Spleen (tissue), 11 donors: Measurements from ENCODE around the gene FOXD1. TPM values are rescaled to one million over a fixed set of nuclear protein-coding genes. Genes with fewer than 3 reads are reported as not detected.

Experiments
- DNase-seq: peaks from one replicate; pipeline ENCODE4 v3.0.0-alpha.2; 2020
- H3K27ac ChIP-seq, 8 donors: fragments of 200-600 bp; sonication (generic) in 7 of 8; 1 replicate in 4 of 8; 2 replicates in 4 of 8; pipeline versions ENCODE4 v1.5.0 to v1.8.0; 2016 to 2021; ENCODE audit warnings: inconsistent platforms in 4 of 8, mild to moderate bottlenecking in 4 of 8, moderate library complexity in 1 of 8
- H3K27me3 ChIP-seq, 7 donors: fragments of 200-600 bp; sonication (generic) in 6 of 7; replicated peaks in 1 of 7; 1 replicate in 4 of 7; 2 replicates in 3 of 7; pipeline versions ENCODE4 v1.5.0 to v1.8.0; 2016 to 2021; ENCODE audit warnings: inconsistent platforms in 3 of 7, mild to moderate bottlenecking in 1 of 7
- H3K36me3 ChIP-seq, 6 donors: fragments of 200-600 bp; sonication (generic) in 5 of 6; 1 replicate in 4 of 6; 2 replicates in 2 of 6; pipeline versions ENCODE4 v1.5.0 to v1.8.0; 2016 to 2021; ENCODE audit warnings: inconsistent platforms in 2 of 6
- H3K4me1 ChIP-seq, 6 donors: fragments of 200-600 bp; sonication (generic) in 5 of 6; 1 replicate in 3 of 6; 2 replicates in 3 of 6; pipeline versions ENCODE4 v1.5.0 to v1.8.0; 2016 to 2021; ENCODE audit warnings: inconsistent platforms in 3 of 6
- H3K4me3 ChIP-seq, 8 donors: fragments of 200-600 bp; sonication (generic) in 7 of 8; 1 replicate in 4 of 8; 2 replicates in 4 of 8; pipeline versions ENCODE4 v1.5.0 to v1.8.0; 2016 to 2021; ENCODE audit warnings: inconsistent platforms in 4 of 8, mild to moderate bottlenecking in 4 of 8, moderate library complexity in 2 of 8
- H3K9me3 ChIP-seq, 8 donors: fragments of 200-600 bp; sonication (generic) in 7 of 8; 1 replicate in 4 of 8; 2 replicates in 4 of 8; pipeline versions ENCODE4 v1.5.0 to v1.8.0; 2016 to 2021; ENCODE audit warnings: inconsistent platforms in 4 of 8
- CTCF ChIP-seq, 11 experiments: fragments of 200-600 bp in 7 of 11; fragments of 450-650 bp in 4 of 11; sonication (generic) in 4 of 11; IDR thresholded peaks in 8 of 11; conservative IDR thresholded peaks in 3 of 11; 1 replicate in 7 of 11; 2 replicates in 4 of 11; pipeline versions ENCODE4 v1.4.0 to v1.8.0; 2016 to 2021; ENCODE audit warnings: antibody characterized with exemption in 11 of 11, inconsistent platforms in 4 of 11, mild to moderate bottlenecking in 1 of 11
- POLR2A ChIP-seq, 3 donors: fragments of 450-650 bp; IDR thresholded peaks; one replicate each; pipeline ENCODE4 v1.5.1; 2017; ENCODE audit warnings: antibody characterized with exemption in 3 of 3, mild to moderate bottlenecking in 1 of 3
- POLR2AphosphoS5 ChIP-seq, 3 donors: sonication (generic); formaldehyde crosslinking; IDR thresholded peaks; one replicate each; pipeline ENCODE4 v1.5.1; 2017; ENCODE audit warnings: antibody characterized with exemption in 3 of 3
- WGBS, 5 donors: extraction: QIAGEN DNeasy Blood & Tissue Kit in 3 of 5; methylation state at CpG; one replicate each; pipeline versions ENCODE4 v1.1.5 to v1.1.7; 2013 to 2018; 5-methylcytosine and 5-hydroxymethylcytosine counted together
- intact Hi-C: fragments of 100-400 bp; cut with DNase I; formaldehyde crosslinking; loops from one replicate; pipeline ENCODE4 v1.15.0; 2023; ENCODE audit warnings: low total_unique reads
- polyA plus RNA-seq, 3 donors: library from polyadenylated mRNA; stranded (reverse); fragments of 200-250 nt; gene quantifications; one replicate each; pipeline ENCODE4 v1.2.1, GENCODE V29; 2013
- total RNA-seq, 7 donors: library from RNA; depleted of rRNA in 3 of 7; stranded (reverse); fragments of >200 nt in 3 of 7; fragmentation: NEBNext Ultra II Directional in 4 of 7; extraction: Animal tissue kit (Norgen Biotek cat#: 25700) in 4 of 7; gene quantifications; one replicate each; pipeline versions ENCODE4 v1.1.0 to v1.2.1, GENCODE V29; 2016 to 2021
- donor health status: healthy with polysubstance abuse.
- donor health status: DM: no; HTN: no; CAD: no; lungs with moderate emphysema.
- donor health status: DM: no; HTN: no; CAD: no.
- donor health status: Bipolar disorder and iron deficiency.
- donor health status: healthy.
- donor health status: DM: no; HTN: no; CAD: no.
- donor health status: DM: yes; HTN: yes; CAD: no.

The FOXD1 gene
- total and polyA plus RNA-seq, 10 donors: 0.09 to 1.1 (median 0.37) TPM; not detected in 1

- Histone ChIP-seq H3K4me3 (no peak overlapping the region), H3K36me3 (no peaks in the 10 kb centered on the region), H3K27me3 (peaks cover 40 to 100% (median 98%) of the 10 kb centered on the region in 7 donors), H3K4me1 (peaks cover 7 to 24% (median 18%) of the 10 kb centered on the region in 6 donors), H3K27ac (no peak overlapping the region), H3K9me3 (peaks cover 0 to 6% (median 0%) of the 10 kb centered on the region in 8 donors)
- whole genome bisulfite sequencing, 5 donors: 28 to 47% (median 38%) methylated on average over 1 of the region's 1 CpG
- TF ChIP-seq POLR2A (IDR thresholded peaks at IDR 0.05) (no peak), CTCF (IDR thresholded peaks at IDR 0.05 in 8 of 11, conservative IDR thresholded peaks at IDR 0.05 in 3 of 11) (no peak), POLR2AphosphoS5 (IDR thresholded peaks at IDR 0.05) (no peak)
- intact Hi-C loops: no loop called here
- DNase-seq: no peak
Measured at GRCh38 chr5:73440262-73440661, 8.3 kb downstream of the FOXD1 start.

GRCh38 chr5:73438645-73439470 lies 9.7 kb downstream of the FOXD1 start:
- peaks cover 7 to 24% (median 18%) of the 10 kb centered on the region in 6 donors for H3K4me1 ChIP-seq
- intact Hi-C loops: no loop called here
- no peak overlapping the region for H3K27ac ChIP-seq
- 8 to 17% (median 16%) methylated on average over 5 of the region's 5 CpGs for WGBS, 5 donors
- TF ChIP-seq POLR2AphosphoS5 (IDR thresholded peaks at IDR 0.05) (no peak), POLR2A (IDR thresholded peaks at IDR 0.05) (no peak), CTCF (IDR thresholded peaks at IDR 0.05 in 8 of 11, conservative IDR thresholded peaks at IDR 0.05 in 3 of 11) (no peak)
- DNase-seq: no peak
- H3K4me3 ChIP-seq: no peak overlapping the region
- H3K36me3 ChIP-seq: no peaks in the 10 kb centered on the region
- H3K9me3 ChIP-seq: no peaks in the 10 kb centered on the region
- H3K27me3 ChIP-seq: peaks cover 28 to 100% (median 90%) of the 10 kb centered on the region in 7 donors

- Histone ChIP-seq H3K4me3 (peak overlapping the region in 3 of 8 donors; percentile 20 to 59 (median 27)), H3K27me3 (peaks cover 24 to 100% (median 89%) of the 10 kb centered on the region in 7 donors), H3K27ac (no peak overlapping the region), H3K36me3 (no peaks in the 10 kb centered on the region), H3K9me3 (no peaks in the 10 kb centered on the region), H3K4me1 (peaks cover 7 to 24% (median 18%) of the 10 kb centered on the region in 6 donors)
- intact Hi-C loops: no loop called here
- WGBS, 5 donors: 5 to 9% (median 9%) methylated on average over 17 to 18 of the region's 18 CpGs
- no peak for DNase-seq
- no peak for TF ChIP-seq POLR2A (IDR thresholded peaks at IDR 0.05)
- no peak for TF ChIP-seq CTCF (IDR thresholded peaks at IDR 0.05 in 8 of 11, conservative IDR thresholded peaks at IDR 0.05 in 3 of 11)
- no peak for TF ChIP-seq POLR2AphosphoS5 (IDR thresholded peaks at IDR 0.05)
Measured at GRCh38 chr5:73437777-73438644, 10.6 kb downstream of the FOXD1 start.
